ENCODE measurements around the gene TAL2. TPM values are rescaled to one million over a fixed set of nuclear protein-coding genes. Genes with fewer than 3 reads are reported as not detected.
"Not testable (repeated sequence)": the region's sequence is repeated elsewhere in the genome, so short reads cannot be mapped to it uniquely, and the experiment has no call there.

TAL2 gene
- total and polyA plus RNA-seq, 4 experiments from 2014 or later, result not detected

DNA sequence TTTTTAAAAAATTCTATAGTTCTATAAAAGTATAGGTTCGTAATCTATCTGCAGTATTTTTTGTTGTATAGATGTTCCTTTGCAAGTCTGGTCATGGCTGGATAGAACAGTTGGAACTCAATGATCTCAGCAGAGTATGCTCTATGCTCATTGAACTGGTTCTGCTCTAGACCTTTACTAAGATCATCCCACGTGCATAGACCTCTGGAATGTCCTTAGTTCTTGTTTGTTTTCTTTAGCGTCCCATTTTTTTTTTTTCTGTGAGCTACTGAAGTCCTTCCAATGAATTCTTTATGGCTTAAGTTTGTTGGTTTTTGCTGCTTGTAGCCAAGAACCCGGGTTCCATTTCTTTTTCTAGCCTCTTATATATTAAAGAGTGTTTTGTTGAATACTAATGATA, 35.6 kb downstream of the TAL2 start:
- intact Hi-C loops (cut with micrococcal nuclease), result loop anchor here (10.0 kb wide), 1 partner anchor 243 kb away; no protein-coding TSS in a partner anchor
- Histone ChIP-seq H3K4me1 (ENCODE audit: insufficient read depth, low read length) (peaks cover 28% of the 10 kb centered on the region), H3K36me3 (ENCODE audit: insufficient read depth, low read length) (no peaks in the 10 kb centered on the region), H3K9me3 (ENCODE audit: control insufficient read depth in 1 of 2, low read length in 2 of 2) (no peaks in the 10 kb centered on the region), H3K4me3 (ENCODE audit: low read length in 2 of 2) (no peak overlapping the region), H3K27me3 (ENCODE audit: insufficient read depth, low read length) (no peaks in the 10 kb centered on the region), H3K27ac (ENCODE audit: low read depth, low read length) (no peak overlapping the region)
- peaks cover 19 to 36% (median 25%) of the 10 kb centered on the region in 4 donors for H3K4me1 Mint-ChIP-seq
- H3K27me3 Mint-ChIP-seq, result peaks cover 4 to 5% of the 10 kb centered on the region in 2 donors
- DNase-seq, result no peak
- POLR2A ChIA-PET (ENCODE audit: partially characterized antibody), result no interaction called here
- H3K9me3 Mint-ChIP-seq, result no peaks in the 10 kb centered on the region
- H3K27ac Mint-ChIP-seq, result no peak overlapping the region
- no peak overlapping the region for H3K4me3 Mint-ChIP-seq
- peaks cover 0 to 7% of the 10 kb centered on the region in 2 donors for H3K36me3 Mint-ChIP-seq
- CTCF ChIA-PET (ENCODE audit: partially characterized antibody), result no interaction called here

DNA sequence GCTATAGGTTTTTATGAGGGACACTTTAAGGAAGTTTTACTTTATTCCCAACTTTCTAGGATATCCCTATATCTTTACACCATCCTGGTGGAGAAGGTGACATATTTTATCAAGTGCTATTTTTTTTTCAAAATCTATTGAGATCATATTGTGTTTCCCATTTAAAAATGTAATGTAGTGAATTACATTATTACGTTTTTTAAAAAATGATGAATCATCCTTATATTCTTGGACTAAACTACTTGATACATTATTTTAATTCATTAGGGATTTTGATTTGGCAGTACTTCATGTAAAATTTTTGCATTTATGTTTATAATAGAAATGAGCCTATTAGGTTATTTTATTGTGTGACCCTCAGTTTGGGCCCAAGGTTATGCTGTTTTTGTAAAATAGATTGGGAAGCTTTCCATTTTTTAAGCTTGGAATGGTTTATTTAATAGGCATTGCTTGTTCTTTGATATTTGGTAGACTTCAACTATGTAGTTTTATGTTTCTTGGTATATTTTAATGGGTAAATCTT, 36.2 kb downstream of the TAL2 start:
- ChIA-PET POLR2A (ENCODE audit: partially characterized antibody) (no interaction called here), CTCF (ENCODE audit: partially characterized antibody) (no interaction called here)
- Mint-ChIP-seq H3K4me1 (peaks cover 17 to 34% (median 23%) of the 10 kb centered on the region in 4 donors), H3K36me3 (peaks cover 0 to 7% of the 10 kb centered on the region in 2 donors), H3K27me3 (peaks cover 2 to 4% of the 10 kb centered on the region in 2 donors), H3K4me3 (no peak overlapping the region), H3K9me3 (no peaks in the 10 kb centered on the region), H3K27ac (no peak overlapping the region)
- Histone ChIP-seq H3K4me1 (ENCODE audit: insufficient read depth, low read length) (peaks cover 23% of the 10 kb centered on the region), H3K27ac (ENCODE audit: low read depth, low read length) (no peak overlapping the region), H3K9me3 (ENCODE audit: control insufficient read depth in 1 of 2, low read length in 2 of 2) (no peaks in the 10 kb centered on the region), H3K4me3 (ENCODE audit: low read length in 2 of 2) (no peak overlapping the region), H3K36me3 (ENCODE audit: insufficient read depth, low read length) (no peaks in the 10 kb centered on the region), H3K27me3 (ENCODE audit: insufficient read depth, low read length) (no peaks in the 10 kb centered on the region)
- no peak for DNase-seq
- intact Hi-C loops (cut with micrococcal nuclease), result loop anchor here (10.0 kb wide), 1 partner anchor 244 kb away; no protein-coding TSS in a partner anchor

DNA sequence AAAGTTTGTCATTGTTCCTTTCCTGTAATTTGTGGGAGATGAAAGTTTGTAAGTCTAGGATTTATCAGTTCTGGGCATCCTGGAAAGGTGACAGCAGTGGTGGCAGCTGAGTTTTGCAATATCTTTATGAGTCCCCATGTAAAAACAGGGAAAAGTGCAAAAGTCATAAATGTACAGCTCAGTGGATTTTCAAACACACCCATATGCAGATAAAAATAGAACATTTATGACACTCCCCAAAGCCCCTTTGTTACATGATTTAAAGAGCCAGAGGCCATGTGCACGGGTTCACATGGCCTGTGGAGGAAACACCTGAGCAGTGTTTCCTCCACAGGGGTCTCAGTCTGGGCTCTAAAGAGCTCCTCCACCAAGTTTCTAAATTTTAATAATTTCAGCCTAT, 38.4 kb downstream of the TAL2 start:
- H3K27me3 Mint-ChIP-seq, result no peaks in the 10 kb centered on the region
- no peak overlapping the region for H3K4me3 ChIP-seq (ENCODE audit: low read length in 2 of 2)
- no peaks in the 10 kb centered on the region for H3K9me3 ChIP-seq (ENCODE audit: control insufficient read depth in 1 of 2, low read length in 2 of 2)
- no peaks in the 10 kb centered on the region for H3K27me3 ChIP-seq (ENCODE audit: insufficient read depth, low read length)
- ChIA-PET CTCF (ENCODE audit: partially characterized antibody) (interaction anchor here (1.7 kb wide), 1 partner anchor 18 kb away, joined by 6 read pairs; no protein-coding TSS in a partner anchor), POLR2A (ENCODE audit: partially characterized antibody) (no interaction called here)
- H3K4me3 Mint-ChIP-seq, result no peak overlapping the region
- H3K36me3 ChIP-seq (ENCODE audit: insufficient read depth, low read length), result no peaks in the 10 kb centered on the region
- peaks cover 6 to 21% (median 10%) of the 10 kb centered on the region in 4 donors for H3K4me1 Mint-ChIP-seq
- H3K27ac ChIP-seq (ENCODE audit: low read depth, low read length), result no peak overlapping the region
- H3K4me1 ChIP-seq (ENCODE audit: insufficient read depth, low read length), result peaks cover 11% of the 10 kb centered on the region
- H3K9me3 Mint-ChIP-seq, result no peaks in the 10 kb centered on the region
- no peaks in the 10 kb centered on the region for H3K36me3 Mint-ChIP-seq
- no peak for DNase-seq
- intact Hi-C loops (cut with micrococcal nuclease), result no loop called here
- no peak overlapping the region for H3K27ac Mint-ChIP-seq

DNA sequence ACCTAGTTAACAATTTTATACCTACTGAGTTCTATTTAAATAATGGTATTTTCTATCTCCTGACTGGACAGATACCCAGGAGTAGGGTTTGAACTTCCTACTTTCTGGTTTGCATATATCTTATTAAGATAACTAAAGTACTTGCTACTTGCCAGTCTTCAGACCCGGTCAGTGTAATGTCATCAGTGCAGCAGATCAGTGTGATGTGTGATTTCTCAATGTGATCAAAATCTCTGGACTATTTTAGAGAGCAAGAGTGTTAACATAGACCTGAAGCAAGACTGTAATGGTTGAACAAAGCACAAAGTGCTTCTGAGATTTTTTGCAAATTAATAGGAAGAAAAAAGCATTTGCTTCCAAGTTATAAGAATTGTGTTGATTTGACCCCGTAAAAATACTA, 38.9 kb downstream of the TAL2 start:
- Histone ChIP-seq H3K9me3 (ENCODE audit: control insufficient read depth in 1 of 2, low read length in 2 of 2) (no peaks in the 10 kb centered on the region), H3K27ac (ENCODE audit: low read depth, low read length) (no peak overlapping the region), H3K4me3 (ENCODE audit: low read length in 2 of 2) (no peak overlapping the region), H3K27me3 (ENCODE audit: insufficient read depth, low read length) (no peaks in the 10 kb centered on the region), H3K36me3 (ENCODE audit: insufficient read depth, low read length) (no peaks in the 10 kb centered on the region), H3K4me1 (ENCODE audit: insufficient read depth, low read length) (peaks cover 9% of the 10 kb centered on the region)
- DNase-seq, result no peak
- POLR2A ChIA-PET (ENCODE audit: partially characterized antibody), result no interaction called here
- H3K4me1 Mint-ChIP-seq, result peaks cover 6 to 17% (median 8%) of the 10 kb centered on the region in 4 donors
- no peaks in the 10 kb centered on the region for H3K27me3 Mint-ChIP-seq
- CTCF ChIA-PET (ENCODE audit: partially characterized antibody), result interaction anchor here (1.6 to 1.7 kb wide), 2 partner anchors 14 to 17 kb away, joined by 3 to 6 read pairs; no protein-coding TSS in a partner anchor
- no peak overlapping the region for H3K4me3 Mint-ChIP-seq
- H3K36me3 Mint-ChIP-seq, result peaks cover under 1 to 2% of the 10 kb centered on the region in 2 donors
- no peaks in the 10 kb centered on the region for H3K9me3 Mint-ChIP-seq
- H3K27ac Mint-ChIP-seq, result no peak overlapping the region
- intact Hi-C loops (cut with micrococcal nuclease), result no loop called here

DNA sequence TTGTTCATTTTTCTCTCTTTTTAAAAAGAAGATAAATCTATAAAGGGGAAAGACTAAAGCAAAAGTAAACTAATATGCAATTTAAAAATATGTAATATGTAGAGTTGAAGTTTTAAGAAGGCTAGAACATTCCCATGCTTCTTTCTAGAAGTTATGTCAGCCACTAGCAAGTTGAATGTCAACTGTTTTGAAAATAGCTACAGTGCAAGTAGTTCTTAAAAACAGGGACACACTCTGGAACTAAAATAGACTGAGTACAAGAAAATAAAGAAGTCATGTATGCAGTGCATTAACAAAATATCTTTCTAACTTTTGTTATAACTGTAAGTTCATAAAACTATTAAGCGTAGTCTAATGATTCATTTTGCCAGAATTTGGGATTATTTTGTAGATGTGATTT, 40.0 kb downstream of the TAL2 start:
- CTCF ChIA-PET (ENCODE audit: partially characterized antibody), result interaction anchor here (1.6 kb wide), 1 partner anchor 13 kb away, joined by 3 read pairs; no protein-coding TSS in a partner anchor
- H3K27ac Mint-ChIP-seq, result no peak overlapping the region

DNA sequence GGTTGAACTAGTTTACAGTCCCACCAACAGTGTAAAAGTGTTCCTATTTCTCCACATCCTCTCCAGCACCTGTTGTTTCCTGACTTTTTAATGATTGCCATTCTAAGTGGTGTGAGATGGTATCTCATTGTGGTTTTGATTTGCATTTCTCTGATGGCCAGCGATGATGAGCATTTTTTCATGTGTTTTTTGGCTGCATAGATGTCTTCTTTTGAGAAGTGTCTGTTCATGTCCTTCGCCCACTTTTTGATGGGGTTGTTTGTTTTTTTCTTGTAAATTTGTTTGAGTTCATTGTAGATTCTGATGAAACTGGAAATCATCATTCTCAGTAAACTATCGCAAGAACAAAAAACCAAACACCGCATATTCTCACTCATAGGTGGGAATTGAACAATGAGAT, 41.4 kb downstream of the TAL2 start:
- CTCF ChIA-PET (ENCODE audit: partially characterized antibody); H3K27me3 ChIP-seq (ENCODE audit: insufficient read depth, low read length); H3K27ac ChIP-seq (ENCODE audit: low read depth, low read length); H3K36me3 ChIP-seq (ENCODE audit: insufficient read depth, low read length); POLR2A ChIA-PET (ENCODE audit: partially characterized antibody); H3K27ac Mint-ChIP-seq; H3K9me3 Mint-ChIP-seq; H3K4me3 ChIP-seq (ENCODE audit: low read length in 2 of 2); H3K9me3 ChIP-seq (ENCODE audit: control insufficient read depth in 1 of 2, low read length in 2 of 2); H3K36me3 Mint-ChIP-seq; H3K4me3 Mint-ChIP-seq; H3K4me1 ChIP-seq (ENCODE audit: insufficient read depth, low read length); DNase-seq; intact Hi-C loops (cut with micrococcal nuclease); H3K27me3 Mint-ChIP-seq: not testable (repeated sequence)
- peaks cover 0 to 13% (median 10%) of the 10 kb centered on the region in 4 donors for H3K4me1 Mint-ChIP-seq

More for the DNA sequence above, 40.0 kb downstream of the TAL2 start:
- POLR2A ChIA-PET (ENCODE audit: partially characterized antibody), result no interaction called here
- Mint-ChIP-seq H3K9me3 (no peaks in the 10 kb centered on the region), H3K4me3 (no peak overlapping the region), H3K36me3 (peaks cover 2 to 4% of the 10 kb centered on the region in 2 donors), H3K4me1 (peaks cover 3 to 11% (median 5%) of the 10 kb centered on the region in 4 donors), H3K27me3 (no peaks in the 10 kb centered on the region)
- no peak overlapping the region for H3K4me3 ChIP-seq (ENCODE audit: low read length in 2 of 2)
- no peak overlapping the region for H3K27ac ChIP-seq (ENCODE audit: low read depth, low read length)
- no peak for DNase-seq
- H3K4me1 ChIP-seq (ENCODE audit: insufficient read depth, low read length), result peaks cover 9% of the 10 kb centered on the region
- H3K36me3 ChIP-seq (ENCODE audit: insufficient read depth, low read length), result no peaks in the 10 kb centered on the region
- intact Hi-C loops (cut with micrococcal nuclease), result no loop called here
- no peaks in the 10 kb centered on the region for H3K9me3 ChIP-seq (ENCODE audit: control insufficient read depth in 1 of 2, low read length in 2 of 2)
- no peaks in the 10 kb centered on the region for H3K27me3 ChIP-seq (ENCODE audit: insufficient read depth, low read length)

DNA sequence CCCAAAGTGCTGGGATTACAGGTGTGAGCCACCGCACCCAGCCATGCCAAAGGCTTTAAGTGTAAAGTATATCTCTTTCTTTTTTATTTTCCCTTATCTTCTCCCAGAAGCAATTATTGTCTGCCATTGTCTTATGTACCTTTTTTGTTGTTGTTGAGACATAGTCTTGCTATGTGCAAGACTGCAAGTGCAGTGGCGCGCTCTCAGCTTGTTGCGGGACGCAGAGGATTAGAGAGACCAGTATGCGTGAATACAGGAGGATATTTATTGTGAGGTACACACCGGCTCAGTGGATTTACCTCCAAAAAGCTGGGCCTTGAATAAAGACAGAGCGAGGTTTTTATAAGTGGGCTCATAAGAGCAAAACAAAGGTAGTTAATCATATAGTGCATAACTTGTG, 43.9 kb downstream of the TAL2 start:
- POLR2A ChIA-PET (ENCODE audit: partially characterized antibody), result no interaction called here
- intact Hi-C loops (cut with micrococcal nuclease), result no loop called here

More for the DNA sequence above, 43.9 kb downstream of the TAL2 start:
- no peaks in the 10 kb centered on the region for H3K27me3 ChIP-seq (ENCODE audit: insufficient read depth, low read length)
- Mint-ChIP-seq H3K9me3 (no peaks in the 10 kb centered on the region), H3K4me1 (peaks cover 0 to 8% (median 6%) of the 10 kb centered on the region in 4 donors), H3K27me3 (no peaks in the 10 kb centered on the region), H3K27ac (no peak overlapping the region), H3K4me3 (peak overlapping the region in 1 of 8 donors; percentile 28), H3K36me3 (peaks cover 6 to 11% of the 10 kb centered on the region in 2 donors)
- DNase-seq, result no peak
- H3K4me1 ChIP-seq (ENCODE audit: insufficient read depth, low read length), result no peaks in the 10 kb centered on the region
- H3K9me3 ChIP-seq (ENCODE audit: control insufficient read depth in 1 of 2, low read length in 2 of 2), result no peaks in the 10 kb centered on the region
- no peaks in the 10 kb centered on the region for H3K36me3 ChIP-seq (ENCODE audit: insufficient read depth, low read length)
- CTCF ChIA-PET (ENCODE audit: partially characterized antibody), result no interaction called here
- H3K27ac ChIP-seq (ENCODE audit: low read depth, low read length), result no peak overlapping the region
- H3K4me3 ChIP-seq (ENCODE audit: low read length in 2 of 2), result no peak overlapping the region

All from CD4-positive, alpha-beta memory T cell (primary cell).